Nucleus accumbens (tissue), 56 donors: ENCODE data around the gene OR8B4.
"Not testable (repeated sequence)": the region's sequence is repeated elsewhere in the genome, so short reads cannot be mapped to it uniquely, and the experiment has no call there.

Experiments
- DNase-seq, 56 donors: peaks; one replicate each; lab custom pipeline; 2025; lab: John Stamatoyannopoulos, UW

OR8B4 gene

GRCh38 chr11:124409906-124410305 is 14.8 kb downstream of the OR8B4 start:
- no peak for DNase-seq

- DNase-seq: no peak
Observed at GRCh38 chr11:124405581-124405980, 19.1 kb downstream of the OR8B4 start.

GRCh38 chr11:124403186-124403585 is 21.5 kb downstream of the OR8B4 start:
- not testable (repeated sequence) for DNase-seq

- DNase-seq: peak in 35 of 56 donors; percentile 1 to 82 (median 24)
Observed at GRCh38 chr11:124402326-124402922, 22.2 kb downstream of the OR8B4 start.

- no peak for DNase-seq
Observed at GRCh38 chr11:124398924-124399323, 25.7 kb downstream of the OR8B4 start, which contains the start of gene OR8B3. OR8B3 (minus strand) TSS chr11:124399024; CDS start chr11:124397351, 1,673 bp downstream.

GRCh38 chr11:124396847-124397246 is 27.8 kb downstream of the OR8B4 start:
- not testable (repeated sequence) for DNase-seq

- no peak for DNase-seq
Observed at GRCh38 chr11:124394408-124394807, 30.3 kb downstream of the OR8B4 start.

GRCh38 chr11:124384399-124384798 is 40.3 kb downstream of the OR8B4 start, which contains the start of gene OR8B2:
OR8B2 (minus strand) TSS chr11:124384499; CDS start chr11:124383343, 1,156 bp downstream.
- DNase-seq: no peak

- DNase-seq: not testable (repeated sequence)
Observed at GRCh38 chr11:124382857-124383256, 41.8 kb downstream of the OR8B4 start.

GRCh38 chr11:124380585-124380984 is 44.1 kb downstream of the OR8B4 start:
- DNase-seq: no peak

GRCh38 chr11:124376280-124376679 is 48.4 kb downstream of the OR8B4 start:
- no peak for DNase-seq
